Epidermal melanocyte (primary cell): Measurements from ENCODE around the gene GJA3.
A peak's percentile ranks its signal among the peaks of the same experiment; 100 is the strongest.

Source experiments
- DNase-seq: peaks from one replicate; pipeline ENCODE4 v3.0.0; 2011; ENCODE audit warnings: low spot score; ENCODE audit not compliant: insufficient read length

The GJA3 gene

DNA sequence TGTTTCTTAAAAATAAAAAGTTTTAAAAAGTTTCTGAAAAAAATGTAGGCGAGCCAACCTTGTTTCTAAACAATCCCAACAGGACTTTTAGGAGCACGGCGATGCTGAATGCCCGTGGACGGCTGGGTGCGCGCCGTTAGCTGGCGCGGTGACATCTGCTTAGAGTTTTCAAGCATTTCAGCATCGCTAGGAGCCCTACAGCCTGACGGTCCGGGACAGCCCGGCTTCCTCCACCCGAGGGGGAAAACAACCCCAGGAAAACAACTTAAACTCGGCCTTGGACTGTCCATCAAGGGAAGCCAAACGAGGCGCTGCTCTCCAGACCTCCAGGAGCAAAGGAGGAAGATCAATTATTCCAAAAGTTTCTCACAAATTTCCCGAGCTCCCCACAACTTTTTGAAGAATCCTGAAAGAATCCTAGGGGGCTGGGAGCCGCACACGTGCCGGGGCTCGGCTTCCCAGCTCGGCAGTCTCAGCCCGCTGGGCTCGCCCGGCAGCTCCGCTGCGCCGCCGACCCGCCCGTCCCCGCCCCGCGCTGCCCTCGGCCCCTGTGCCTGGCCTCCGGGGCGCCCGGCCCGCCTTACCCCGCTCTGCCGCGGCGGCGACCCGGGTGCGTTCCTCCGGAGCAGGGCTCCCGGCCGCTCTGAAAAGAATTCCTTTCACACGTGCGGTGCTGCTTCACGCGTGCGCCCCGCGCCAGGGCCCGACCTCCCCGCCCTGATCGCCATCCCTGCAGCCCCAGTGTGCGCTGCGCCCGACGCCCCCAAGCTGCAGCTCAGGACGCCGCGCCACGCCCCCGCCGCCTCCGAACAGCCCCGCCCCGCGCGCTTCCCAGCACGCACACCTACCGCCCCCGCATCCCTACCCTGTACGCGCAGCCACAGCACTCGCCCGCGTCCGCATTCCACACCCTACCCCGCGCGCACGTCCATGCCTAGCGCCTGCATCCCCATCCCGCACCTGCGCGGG is at the start of gene GJA3:
Gene GJA3, minus strand, starts transcription at position 747 of the 969 bp plus-strand sequence. CDS start 17,764 bp downstream, outside the sequence.
- DNase-seq = no peak

DNA sequence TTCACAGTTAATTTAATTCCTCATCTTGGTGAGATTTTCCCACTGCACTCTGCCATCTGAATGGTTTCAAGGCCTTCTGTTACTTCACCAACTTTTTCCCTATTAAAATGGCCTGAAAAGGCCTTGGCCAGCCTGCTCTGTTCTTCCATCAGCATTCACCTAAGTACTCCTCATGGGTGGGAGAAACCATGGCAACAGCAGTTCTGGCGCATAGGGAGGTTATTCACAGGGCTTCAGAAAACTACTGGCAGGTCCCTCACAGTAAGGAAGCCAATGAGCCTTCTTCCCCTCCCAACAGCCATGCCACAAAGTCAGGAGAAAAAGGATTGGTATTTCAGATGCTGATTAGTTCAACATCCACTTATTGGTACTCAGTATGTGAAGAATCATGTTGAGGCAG is 49.1 kb upstream of the GJA3 start:
- no peak for DNase-seq

DNA sequence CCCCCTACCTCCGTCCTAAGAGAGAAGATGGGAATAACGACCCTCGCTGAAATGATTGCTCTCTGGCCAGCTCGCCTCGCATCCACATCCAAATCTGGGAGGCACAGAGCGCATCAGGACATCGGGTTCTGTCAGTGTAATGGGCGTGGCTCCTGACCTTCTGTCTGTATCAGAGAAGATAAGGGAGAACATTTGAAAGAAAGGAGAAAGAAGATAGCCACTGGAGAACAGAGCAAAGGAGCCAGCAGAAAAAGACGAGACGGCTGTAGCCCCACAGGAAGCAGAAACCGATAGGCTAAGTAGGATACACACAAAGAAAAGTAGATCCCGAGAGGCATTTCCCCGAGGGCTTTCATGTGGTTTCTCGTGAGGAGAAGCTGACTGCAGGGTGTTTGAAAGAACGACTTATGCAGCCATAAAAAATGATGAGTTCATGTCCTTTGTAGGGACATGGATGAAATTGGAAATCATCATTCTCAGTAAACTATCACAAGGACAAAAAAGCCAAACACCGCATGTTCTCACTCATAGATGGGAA is 45.9 kb upstream of the GJA3 start:
- DNase-seq = no peak

- DNase-seq = no peak
These were observed 45.3 kb upstream of the GJA3 start for GRCh38 chr13:20206065-20206697.

- no peak for DNase-seq
These were observed 37.9 kb upstream of the GJA3 start for GRCh38 chr13:20198781-20199180.

DNA sequence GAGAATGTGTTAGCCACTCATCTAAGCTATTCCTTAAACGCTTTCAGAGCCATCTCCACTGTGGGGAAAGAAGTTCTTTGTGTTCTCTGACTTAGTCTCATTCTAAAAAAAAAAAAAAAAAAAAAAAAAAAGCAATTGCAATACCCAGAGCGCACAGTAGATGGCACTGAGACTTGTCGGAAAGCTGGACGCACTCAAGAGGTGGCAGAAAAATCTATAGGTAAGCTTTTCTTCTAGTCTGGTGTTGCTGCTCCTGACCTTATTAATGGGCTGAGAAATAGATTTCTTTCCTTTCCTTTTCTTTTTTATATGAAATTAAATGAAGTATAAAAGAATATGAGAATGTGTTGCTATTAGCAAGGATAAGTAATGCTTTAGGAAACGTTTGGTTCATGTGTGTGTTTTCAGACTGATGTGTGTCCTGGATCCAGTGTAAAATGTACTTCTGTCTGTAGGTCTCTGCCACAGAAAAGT is 36.5 kb upstream of the GJA3 start:
- peak; percentile 75 for DNase-seq

DNA sequence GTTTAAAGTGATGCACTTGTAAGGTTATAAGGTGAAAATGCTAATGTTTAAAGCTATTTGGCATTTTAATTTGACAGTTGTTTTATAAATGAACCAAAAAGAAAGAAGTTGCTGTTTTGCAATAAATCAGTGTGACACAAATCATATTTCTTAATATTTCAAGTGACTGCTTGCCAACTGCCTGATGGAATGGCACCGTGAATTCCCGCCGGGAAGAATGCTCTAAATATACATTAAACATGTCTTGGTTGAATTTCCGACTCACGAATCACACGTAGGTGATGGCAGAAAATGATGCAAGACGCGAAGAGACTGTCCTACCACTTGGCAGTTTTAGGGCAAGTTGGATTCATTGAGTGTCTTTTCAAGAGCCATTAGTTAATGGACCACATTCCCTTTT is 34.9 kb upstream of the GJA3 start:
- DNase-seq = no peak

DNA sequence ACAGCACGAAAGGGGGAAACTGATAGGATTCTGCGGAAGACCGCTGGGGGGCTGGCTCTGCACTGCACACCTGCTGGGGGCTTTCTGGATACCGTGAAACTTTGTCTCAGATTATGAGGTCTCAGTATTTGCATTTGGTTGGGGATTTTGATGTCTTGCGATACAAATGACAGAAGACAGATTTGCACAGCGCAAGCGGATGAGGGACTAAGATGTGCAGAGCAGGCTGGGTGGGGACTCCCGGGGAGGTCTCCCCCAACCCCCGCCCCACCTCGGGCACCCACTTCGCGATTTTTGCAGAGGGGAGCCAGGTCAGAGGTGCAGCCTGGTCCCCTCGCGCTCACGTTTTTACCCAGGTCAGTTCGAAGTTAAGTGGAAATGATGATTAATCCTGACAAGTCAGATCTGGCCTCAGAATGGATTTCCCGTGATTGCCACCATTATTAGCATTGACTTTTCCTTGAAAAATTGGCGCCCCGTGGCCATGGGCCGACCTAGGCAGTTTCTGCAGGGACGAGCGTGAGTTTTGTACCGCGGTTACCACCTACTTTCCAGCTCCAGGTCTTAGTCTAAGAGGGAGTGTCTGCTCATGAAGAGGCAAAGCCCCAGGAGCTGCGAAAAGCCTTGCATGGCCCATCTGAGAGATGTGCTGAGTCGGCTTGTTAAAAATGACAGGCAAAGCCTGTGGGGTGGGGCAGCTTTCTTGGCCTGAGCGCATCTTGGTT is 33.2 kb upstream of the GJA3 start:
- DNase-seq = no peak

DNA sequence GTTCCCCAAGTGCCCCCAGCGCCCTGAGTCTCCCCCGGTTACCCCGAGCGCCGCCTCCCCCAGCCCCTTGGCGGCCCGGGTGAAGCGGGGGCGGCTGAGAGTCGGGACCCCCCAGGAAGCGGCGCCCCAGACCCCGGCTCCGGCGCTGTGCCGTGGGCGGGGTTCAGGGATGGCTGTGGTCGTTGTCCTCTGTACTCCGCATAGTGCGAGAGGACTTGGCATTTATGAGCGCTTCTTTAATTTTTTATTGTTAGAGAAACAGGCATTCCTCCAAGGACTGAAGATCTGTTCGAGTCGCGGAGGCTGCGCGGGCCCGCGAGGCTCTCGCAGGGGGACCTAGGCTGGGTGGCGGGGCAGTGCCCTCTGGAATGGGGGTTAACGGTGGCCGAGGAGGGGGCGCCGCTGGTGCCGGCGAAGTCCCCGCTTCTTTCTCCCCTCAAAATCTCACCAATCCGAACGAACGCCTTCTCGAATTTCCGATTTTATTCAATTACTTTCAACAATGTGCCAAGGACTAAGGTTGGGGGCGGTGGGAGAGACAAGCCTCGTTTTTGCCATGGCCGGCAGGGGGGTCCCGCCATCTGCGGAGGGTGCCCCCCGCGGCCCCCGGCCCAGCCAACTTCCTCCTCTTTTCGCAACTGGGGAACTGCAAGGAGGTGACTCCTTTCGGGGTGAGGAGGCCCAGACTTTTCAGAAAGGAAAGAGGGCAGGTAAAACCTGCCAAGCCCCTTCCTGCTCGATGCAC is 32.5 kb upstream of the GJA3 start:
- DNase-seq = no peak

DNA sequence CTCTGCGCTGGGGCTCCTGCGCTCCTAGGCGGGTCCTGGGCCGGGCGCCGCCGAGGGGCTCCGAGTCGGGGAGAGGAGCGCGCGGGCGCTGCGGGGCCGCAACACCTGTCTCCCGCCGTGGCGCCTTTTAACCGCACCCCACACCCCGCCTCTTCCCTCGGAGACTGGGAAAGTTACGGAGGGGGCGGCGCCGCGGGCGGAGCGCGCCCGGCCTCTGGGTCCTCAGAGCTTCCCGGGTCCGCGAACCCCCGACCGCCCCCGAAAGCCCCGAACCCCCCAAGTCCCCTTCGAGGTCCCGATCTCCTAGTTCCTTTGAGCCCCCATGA is 31.9 kb upstream of the GJA3 start, which contains the start of gene GJB2:
Gene GJB2, minus strand, starts transcription at position 103 of the 326 bp plus-strand sequence. CDS start 3,357 bp downstream, outside the sequence.
- DNase-seq = no peak

DNA sequence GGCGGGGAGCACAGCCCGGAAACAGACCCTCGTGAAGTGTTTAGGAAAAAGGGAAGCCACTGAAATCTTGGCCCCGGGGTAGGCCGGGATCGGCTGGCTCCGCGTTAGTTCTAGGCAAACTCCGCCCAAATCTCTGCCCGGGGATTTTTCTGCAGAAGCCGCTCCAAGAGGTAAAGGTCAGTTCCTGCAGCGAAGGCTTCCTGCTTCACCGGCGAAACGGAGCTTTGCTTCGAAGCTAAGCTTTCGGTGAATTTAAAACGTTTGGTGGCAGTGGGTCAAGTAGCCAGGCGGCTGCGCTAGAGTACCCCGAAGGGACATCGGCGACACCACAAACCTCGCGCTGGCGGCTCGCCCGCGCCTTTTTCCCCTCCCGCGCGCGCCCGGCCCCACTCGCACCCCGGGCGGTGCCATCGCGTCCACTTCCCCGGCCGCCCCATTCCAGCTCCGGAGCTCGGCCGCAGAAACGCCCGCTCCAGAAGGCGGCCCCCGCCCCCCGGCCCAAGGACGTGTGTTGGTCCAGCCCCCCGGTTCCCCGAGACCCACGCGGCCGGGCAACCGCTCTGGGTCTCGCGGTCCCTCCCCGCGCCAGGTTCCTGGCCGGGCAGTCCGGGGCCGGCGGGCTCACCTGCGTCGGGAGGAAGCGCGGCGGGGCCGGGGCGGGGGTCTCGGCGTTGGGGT is 31.4 kb upstream of the GJA3 start:
- no peak for DNase-seq

- DNase-seq = no peak
These were observed 30.7 kb upstream of the GJA3 start for GRCh38 chr13:20191311-20192157.

GRCh38 chr13:20190481-20191310 is 29.8 kb upstream of the GJA3 start:
- no peak for DNase-seq

DNA sequence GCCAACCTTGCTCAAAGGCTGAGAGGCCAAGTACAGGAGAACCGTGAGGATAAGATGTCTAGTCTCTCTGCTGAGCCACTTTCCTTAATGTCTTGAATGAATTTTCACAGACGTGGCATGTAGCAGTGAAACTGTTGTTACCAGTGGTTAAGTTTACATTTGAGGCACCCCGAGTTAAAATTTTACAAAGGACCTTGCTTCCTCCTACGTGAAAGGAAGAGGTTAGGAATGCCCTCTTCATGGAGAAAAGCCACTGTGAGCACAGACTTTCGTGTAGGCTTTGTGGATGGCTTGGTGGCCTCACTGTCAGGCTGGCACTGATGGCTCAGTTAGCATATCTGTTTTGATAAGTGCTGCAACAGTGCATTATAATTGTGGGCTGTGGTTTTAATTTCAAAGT is 29.2 kb upstream of the GJA3 start:
- DNase-seq = no peak

DNA sequence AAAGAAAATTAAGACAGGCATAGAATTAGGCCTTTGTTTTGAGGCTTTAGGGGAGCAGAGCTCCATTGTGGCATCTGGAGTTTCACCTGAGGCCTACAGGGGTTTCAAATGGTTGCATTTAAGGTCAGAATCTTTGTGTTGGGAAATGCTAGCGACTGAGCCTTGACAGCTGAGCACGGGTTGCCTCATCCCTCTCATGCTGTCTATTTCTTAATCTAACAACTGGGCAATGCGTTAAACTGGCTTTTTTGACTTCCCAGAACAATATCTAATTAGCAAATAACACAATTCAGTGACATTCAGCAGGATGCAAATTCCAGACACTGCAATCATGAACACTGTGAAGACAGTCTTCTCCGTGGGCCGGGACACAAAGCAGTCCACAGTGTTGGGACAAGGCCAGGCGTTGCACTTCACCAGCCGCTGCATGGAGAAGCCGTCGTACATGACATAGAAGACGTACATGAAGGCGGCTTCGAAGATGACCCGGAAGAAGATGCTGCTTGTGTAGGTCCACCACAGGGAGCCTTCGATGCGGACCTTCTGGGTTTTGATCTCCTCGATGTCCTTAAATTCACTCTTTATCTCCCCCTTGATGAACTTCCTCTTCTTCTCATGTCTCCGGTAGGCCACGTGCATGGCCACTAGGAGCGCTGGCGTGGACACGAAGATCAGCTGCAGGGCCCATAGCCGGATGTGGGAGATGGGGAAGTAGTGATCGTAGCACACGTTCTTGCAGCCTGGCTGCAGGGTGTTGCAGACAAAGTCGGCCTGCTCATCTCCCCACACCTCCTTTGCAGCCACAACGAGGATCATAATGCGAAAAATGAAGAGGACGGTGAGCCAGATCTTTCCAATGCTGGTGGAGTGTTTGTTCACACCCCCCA is 28.1 kb upstream of the GJA3 start:
- DNase-seq = no peak

- DNase-seq = no peak
These were observed 25.9 kb upstream of the GJA3 start for GRCh38 chr13:20186771-20187170.

- no peak for DNase-seq
These were observed 24.7 kb upstream of the GJA3 start for GRCh38 chr13:20185366-20186056.
